H1 (cell line): ENCODE data around the gene CHST13. TPM values are rescaled to one million over a fixed set of nuclear protein-coding genes. Genes with fewer than 3 reads are reported as not detected.

Source experiments
- JUND ChIP-seq: IDR thresholded peaks from 2 replicates; pipeline ENCODE4 v1.6.1; 2011; ENCODE audit warnings: mild to moderate bottlenecking, improper control_type of control experiment, low read length
- KDM5A ChIP-seq: fragments of 200-600 bp; IDR thresholded peaks from 2 replicates; pipeline ENCODE4 v1.7.1; 2012; ENCODE audit warnings: mild to moderate bottlenecking, low read length, inconsistent platforms, mixed read lengths
- RAD21 ChIP-seq, 2 experiments: IDR thresholded peaks in 1 of 2; conservative IDR thresholded peaks in 1 of 2; 2 replicates each; pipeline ENCODE4 v1.6.1; 2011; ENCODE audit warnings: low read depth in 2 of 2, low read length in 2 of 2, improper control_type of control experiment in 1 of 2, inconsistent platforms in 1 of 2, mild to moderate bottlenecking in 1 of 2, moderate library complexity in 1 of 2
- RXRA ChIP-seq: IDR thresholded peaks from 2 replicates; pipeline ENCODE4 v1.6.1; 2011; ENCODE audit warnings: low read depth, mild to moderate bottlenecking, low read length, moderate library complexity; ENCODE audit not compliant: insufficient read depth
- SP1 ChIP-seq: IDR thresholded peaks from 2 replicates; pipeline ENCODE4 v1.6.1; 2011; ENCODE audit warnings: low read depth, low read length
- SP4 ChIP-seq: IDR thresholded peaks from 2 replicates; pipeline ENCODE4 v1.6.1; 2012; ENCODE audit warnings: low read length, inconsistent platforms
- TBP ChIP-seq: IDR thresholded peaks from 2 replicates; pipeline ENCODE4 v1.6.1; 2011; ENCODE audit warnings: low read depth, low read length, improper control_type of control experiment
- YY1 ChIP-seq: IDR thresholded peaks from 2 replicates; pipeline ENCODE4 v1.6.1; 2011; ENCODE audit warnings: low read depth, mild to moderate bottlenecking, low read length
- polyA plus RNA-seq, 7 experiments: library from polyadenylated mRNA; depleted of rRNA in 3 of 7; stranded (reverse) in 5 of 7; unstranded in 2 of 7; fragments of >200 nt in 5 of 7; fragments of 200-250 nt in 2 of 7; gene quantifications; 1 replicate in 5 of 7; 2 replicates in 1 of 7; 4 replicates in 1 of 7; pipeline versions ENCODE4 v1.2.1 to v1.2.3, GENCODE V29; 2011 to 2013; ENCODE audit warnings: missing spikeins in 2 of 7, mixed read lengths in 2 of 7
- total RNA-seq: library from RNA; stranded (reverse); fragmentation: NEBNext Ultra II Directional; extraction: Animal tissue kit (Norgen Biotek cat#: 25700); gene quantifications from 2 replicates; pipeline ENCODE4 v1.2.1, GENCODE V29; 2021

Gene CHST13
- total and polyA plus RNA-seq, 2 of the 8 experiments (the other 6 are each of a cell fraction or from before 2014, with no cell fraction given) = 5.4 to 11.7 TPM

- TF ChIP-seq YY1 = no peak
- no peak for TF ChIP-seq RXRA
- TF ChIP-seq SP1 = no peak
- TF ChIP-seq SP4 = no peak
- TF ChIP-seq JUND = no peak
- peak; percentile 44 to 56 for TF ChIP-seq RAD21 (IDR thresholded peaks at IDR 0.05 in 1 of 2, conservative IDR thresholded peaks at IDR 0.05 in 1 of 2; ENCODE audit: low read depth in 2 of 2, low read length in 2 of 2)
- no peak for TF ChIP-seq TBP
- no peak for TF ChIP-seq KDM5A
Observed at GRCh38 chr3:126530171-126531050, 6.5 kb downstream of the CHST13 start (continued).
